Lung microvascular endothelial cell (primary cell): Measurements from ENCODE around the gene HSPG2. TPM values are rescaled to one million over a fixed set of nuclear protein-coding genes. Genes with fewer than 3 reads are reported as not detected.
"Not testable (repeated sequence)": the region's sequence is repeated elsewhere in the genome, so short reads cannot be mapped to it uniquely, and the experiment has no call there.

Source experiments
- DNase-seq, 2 donors: peaks; one replicate each; pipeline versions ENCODE4 v3.0.0 to v3.0.0-alpha.2; 2010; ENCODE audit warnings: low read depth in 2 of 2
- total RNA-seq: library from RNA; depleted of rRNA; stranded (reverse); fragments of >200 nt; gene quantifications from 2 replicates; pipeline ENCODE4 v1.2.1, GENCODE V29; 2014

The HSPG2 gene
- total RNA-seq, 1 donor from 2014 or later: 250 TPM

DNA sequence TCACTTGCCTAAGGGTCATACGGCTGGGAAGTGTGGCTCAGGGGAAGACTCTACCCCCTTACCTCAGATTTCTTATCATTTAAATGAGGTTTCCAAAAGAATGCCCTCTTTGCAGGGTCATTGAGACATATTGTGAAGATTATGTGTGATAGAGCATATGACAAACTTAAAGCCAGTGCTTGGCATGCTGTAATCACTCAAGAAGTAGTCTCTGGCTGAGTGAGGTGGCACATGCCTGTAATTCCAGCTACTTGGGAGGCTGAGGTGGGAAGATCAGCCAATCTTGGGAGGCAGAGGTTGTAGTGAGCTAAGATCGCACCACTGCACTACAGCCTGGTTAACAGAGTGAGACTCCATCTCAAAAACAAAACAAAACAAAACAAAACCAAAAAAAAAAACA, 132.6 kb downstream of the HSPG2 start:
- no peak for DNase-seq

DNA sequence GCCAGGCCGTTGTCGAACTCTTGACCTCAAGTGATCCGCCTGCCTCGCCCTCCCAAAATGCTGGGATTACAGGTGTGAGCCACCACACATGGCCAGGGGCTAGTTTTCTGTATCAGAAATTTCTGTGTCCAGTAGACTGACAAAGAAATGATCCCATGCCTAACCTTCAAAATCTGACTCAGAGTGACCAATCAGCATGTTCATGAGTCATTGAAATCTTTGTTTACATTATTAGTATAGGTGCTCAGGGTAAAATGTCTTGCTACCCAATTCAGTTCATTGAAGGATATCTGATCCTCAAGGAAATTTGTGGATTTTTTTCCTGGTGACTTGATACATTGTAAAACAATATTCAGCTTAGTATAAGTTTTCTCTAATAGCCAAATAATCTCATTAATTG, 136.0 kb downstream of the HSPG2 start:
- DNase-seq: no peak

DNA sequence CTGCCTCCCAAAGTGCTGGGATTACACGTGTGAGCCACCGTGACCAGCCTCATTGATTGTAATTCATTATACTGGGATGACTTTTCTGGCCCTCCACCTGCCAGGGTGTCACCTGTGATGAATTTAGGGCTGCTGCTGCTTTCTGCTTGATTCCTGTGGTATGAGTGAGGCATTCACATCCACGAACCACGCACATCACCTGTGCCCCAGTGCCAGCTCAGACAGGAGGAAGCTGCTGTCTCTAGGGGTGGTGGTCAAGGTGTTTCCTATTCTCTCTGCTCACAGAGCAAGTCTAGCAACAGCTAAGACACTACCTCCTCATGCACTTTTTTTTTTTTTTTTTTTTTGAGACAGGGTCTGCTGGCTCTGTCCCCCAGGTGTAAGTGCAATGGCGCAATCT, 137.4 kb downstream of the HSPG2 start:
- no peak for DNase-seq

DNA sequence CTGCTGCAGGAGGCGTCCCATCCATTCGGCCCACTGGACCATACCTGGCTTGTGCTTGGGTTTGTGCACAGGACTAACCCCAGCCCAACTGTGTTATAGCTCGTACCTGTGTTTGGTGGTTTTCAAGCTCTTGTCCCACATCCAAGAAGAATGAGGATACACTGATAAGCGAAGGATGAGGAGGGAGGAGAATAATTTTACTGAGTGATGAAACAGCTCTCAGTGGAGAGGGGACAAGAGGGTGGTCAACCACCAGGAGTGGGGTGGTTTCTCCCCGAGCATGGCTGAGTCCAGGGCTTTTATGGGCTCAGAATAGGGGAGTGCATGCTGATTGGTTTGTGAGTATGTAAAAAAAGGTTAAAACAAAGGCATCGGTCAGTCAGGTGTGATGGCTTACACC, 142.0 kb downstream of the HSPG2 start:
- DNase-seq: no peak

DNA sequence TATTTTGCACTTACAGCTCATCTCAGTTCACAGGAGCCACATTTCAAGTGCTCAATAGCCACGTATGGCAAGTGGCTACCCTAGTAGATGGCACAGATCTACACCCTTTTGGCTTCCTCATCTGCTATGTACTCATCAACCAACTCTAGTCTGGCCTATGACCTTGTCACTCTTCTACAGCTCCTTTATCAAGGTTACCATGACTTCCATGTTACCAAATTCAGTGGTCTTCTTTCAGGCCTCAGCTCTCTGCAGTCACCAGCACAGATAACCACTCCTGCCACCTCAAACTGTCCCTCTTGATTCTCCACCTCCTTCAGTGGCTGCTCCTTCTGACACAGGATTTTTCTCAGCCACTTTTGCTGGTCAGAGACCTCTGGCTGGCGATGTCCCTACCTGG, 142.5 kb downstream of the HSPG2 start:
- DNase-seq: no peak

DNA sequence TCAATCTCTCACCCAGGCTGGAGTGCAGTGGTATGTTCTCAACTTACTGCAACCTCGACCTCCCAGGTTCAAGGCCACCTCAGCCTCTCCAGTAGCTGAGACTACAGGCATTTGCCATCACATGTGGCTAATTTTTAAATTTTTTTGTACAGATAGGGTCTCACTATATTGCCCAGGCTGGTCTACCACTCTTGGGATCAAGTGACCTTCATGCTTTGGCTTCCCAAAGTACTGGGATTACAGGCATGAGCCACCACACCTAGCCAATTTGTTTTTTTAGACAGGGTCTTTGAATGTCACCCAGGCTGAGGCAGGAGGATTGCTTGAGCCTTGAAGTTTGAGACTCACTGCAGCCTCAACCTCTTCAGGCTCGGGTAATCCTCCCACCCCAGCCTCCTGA, 144.0 kb downstream of the HSPG2 start:
- no peak for DNase-seq

DNA sequence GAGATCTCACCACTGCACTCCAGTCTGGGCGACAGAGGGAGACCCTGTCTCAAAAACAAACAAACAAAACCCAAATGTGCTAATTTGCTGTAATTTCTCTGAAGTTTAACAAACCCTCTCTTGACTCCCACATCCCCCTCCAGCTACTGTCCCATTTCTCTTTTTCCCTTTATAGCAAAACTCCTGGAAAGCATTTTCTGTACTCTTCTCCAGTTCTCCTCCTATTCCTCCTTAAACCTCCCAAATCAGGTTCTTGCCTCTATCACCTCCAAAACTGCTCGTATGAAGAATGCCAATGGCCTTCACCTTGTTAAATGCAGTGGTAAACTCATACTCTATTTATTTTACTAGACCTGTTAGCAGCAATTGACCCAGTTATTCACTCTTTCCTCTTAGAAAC, 150.5 kb downstream of the HSPG2 start:
- no peak for DNase-seq

DNA sequence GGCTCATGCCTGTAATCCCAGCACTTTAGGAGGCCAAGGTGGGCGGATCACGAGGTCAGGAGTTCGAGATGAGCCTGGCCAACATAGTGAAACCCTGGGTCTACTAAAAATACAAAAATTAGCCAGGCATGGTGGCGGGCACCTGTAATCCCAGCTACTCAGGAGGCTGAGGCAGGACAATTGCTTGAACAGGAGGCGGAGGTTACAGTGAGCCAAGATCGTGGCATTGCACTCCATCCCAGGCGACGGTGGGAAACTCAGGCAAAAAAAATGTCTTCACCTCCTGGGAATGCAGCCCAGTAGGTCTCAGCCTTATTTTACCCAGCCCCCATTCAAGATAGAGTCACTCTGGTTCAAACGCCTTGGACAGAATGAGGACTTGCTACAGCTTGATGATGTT, 151.3 kb downstream of the HSPG2 start:
- not testable (repeated sequence) for DNase-seq

DNA sequence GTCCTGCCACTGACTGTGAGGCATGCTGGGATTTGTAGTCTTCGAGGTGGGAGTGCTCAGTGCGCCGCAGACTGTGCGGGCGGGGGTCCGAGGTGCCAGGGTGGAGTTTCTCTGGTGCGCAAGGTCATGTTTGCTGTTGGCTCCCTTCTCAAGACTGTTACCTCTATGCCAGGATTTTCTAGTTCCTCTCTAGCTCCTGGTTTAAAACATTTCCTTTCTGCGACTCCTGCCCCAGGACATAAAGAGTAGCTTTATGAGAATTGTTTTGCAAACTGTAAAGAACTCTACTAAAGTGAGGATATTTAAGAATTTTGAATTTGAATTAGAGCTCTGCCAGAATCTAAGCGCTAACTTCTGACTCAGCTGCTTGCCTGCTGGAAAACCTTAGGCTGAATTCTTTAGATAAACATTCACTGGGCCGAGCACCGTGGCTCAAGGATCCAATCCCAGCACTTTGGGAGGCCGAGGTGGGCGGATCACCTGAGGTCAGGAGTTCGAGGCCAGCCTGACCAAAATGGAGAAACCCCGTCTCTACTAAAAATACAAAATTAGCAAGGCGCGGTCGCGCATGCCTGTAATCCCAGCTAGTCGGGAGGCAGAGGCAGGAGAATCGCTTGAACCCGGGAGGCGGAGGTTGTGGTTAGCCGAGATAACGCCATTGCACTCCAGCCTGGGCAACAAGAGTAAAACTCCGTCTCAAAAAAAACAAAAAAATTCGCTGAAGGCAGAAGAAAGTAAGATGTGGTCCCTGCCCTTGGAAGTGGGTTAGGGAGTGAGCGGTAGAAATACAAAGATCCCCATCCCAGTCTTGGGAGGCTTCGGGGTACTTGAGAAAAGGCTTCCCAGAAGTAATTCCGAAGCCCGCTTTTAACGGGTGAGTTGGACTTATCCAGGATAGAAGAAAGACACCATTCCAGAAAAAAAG, 153.2 kb downstream of the HSPG2 start:
- DNase-seq: peak in 1 of 2 donors; percentile 27

DNA sequence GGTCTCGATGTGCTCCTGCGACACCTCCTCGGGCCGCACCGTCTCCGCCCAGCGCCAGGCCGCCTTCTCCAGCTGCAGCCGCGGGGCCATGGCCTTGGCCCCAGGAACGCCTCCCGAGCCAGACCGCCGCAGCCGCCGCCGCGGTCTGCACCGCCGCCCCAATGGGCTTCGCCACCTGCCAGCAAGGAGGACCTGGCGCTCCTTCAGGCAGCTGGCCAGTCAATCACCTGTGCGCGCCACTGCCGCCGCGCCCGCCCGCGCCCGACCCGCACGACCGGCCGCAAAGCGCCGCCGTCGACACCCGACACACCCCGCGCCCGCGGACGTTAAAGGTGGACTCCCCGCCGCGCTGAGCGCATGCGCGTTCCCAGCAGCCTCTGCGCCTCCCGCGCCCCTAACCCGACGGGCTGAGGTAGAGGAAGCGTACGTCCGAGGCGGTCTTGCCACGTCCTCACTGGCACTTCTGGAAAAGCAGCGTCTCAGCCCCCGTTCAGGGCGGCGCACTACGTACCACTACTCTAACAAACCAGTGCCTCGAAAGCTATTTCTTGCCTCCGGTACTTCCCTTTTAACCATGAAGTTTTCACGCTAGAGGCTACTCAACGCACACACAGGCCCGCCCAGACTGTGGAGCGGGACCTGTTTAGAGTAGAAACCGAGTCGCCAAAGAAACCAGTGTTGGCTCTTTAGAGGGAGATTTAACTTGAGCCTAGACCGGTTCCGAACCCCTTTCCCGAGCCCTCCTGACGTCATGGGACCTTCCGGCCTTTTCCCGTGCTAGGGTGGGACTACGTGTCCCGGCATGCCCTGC, 154.0 kb downstream of the HSPG2 start, which contains the start of gene USP48:
Gene USP48, minus strand, starts transcription at position 282 of the 811 bp plus-strand sequence. Its CDS starts 192 bp downstream, at position 90.
- DNase-seq: peak; percentile 96 to 97

DNA sequence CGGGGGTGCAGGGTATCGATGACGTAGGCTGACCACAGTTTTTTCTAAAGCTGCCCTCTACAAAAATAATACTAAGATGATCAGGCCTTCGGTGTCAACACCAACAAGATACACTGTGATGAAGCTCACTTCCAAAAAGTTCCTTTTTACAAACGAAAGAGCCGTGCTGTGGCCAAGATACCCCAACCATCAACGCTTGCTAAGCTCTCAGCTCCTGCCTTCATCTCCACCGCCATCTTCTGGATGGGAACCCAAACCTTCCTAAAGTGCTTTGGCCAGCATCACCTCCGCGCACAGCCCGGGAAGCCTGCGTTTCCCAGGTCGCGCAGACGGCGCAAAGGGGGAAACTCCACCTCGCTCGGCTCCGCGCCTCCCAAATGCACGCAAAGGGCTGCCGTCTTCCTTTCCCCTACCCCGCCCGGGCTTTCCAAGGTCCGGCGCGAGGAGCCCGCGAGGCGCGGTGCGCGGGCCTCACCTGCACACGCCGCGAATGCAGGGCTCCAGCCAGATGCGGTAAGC, 154.7 kb downstream of the HSPG2 start:
- peak; percentile 81 to 83 for DNase-seq

DNA sequence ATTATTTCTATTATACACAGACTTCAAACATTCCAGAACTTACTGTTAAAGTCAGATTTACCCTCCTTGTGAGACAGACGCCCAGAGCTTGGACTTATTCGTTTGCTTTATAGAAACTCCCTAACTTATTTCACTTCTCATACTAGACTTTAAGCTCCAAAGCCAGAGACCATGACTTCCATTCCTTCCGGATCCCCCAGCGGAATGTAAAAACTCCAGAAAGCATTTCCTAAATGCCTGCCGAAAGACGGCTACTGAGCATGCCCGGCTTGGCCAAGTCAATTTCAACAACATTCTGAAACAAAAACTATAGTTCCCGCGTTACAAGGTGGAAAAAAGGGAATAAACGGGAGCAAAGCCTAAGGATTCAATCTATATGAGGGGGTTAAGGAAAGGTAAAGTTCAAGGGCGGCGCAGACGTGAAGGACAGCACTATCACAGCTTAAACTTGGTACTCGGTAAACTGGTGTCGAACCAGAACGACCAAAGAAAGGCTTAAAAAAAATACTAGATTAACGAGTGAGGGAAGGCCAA, 155.2 kb downstream of the HSPG2 start:
- peak; percentile 73 to 82 for DNase-seq

DNA sequence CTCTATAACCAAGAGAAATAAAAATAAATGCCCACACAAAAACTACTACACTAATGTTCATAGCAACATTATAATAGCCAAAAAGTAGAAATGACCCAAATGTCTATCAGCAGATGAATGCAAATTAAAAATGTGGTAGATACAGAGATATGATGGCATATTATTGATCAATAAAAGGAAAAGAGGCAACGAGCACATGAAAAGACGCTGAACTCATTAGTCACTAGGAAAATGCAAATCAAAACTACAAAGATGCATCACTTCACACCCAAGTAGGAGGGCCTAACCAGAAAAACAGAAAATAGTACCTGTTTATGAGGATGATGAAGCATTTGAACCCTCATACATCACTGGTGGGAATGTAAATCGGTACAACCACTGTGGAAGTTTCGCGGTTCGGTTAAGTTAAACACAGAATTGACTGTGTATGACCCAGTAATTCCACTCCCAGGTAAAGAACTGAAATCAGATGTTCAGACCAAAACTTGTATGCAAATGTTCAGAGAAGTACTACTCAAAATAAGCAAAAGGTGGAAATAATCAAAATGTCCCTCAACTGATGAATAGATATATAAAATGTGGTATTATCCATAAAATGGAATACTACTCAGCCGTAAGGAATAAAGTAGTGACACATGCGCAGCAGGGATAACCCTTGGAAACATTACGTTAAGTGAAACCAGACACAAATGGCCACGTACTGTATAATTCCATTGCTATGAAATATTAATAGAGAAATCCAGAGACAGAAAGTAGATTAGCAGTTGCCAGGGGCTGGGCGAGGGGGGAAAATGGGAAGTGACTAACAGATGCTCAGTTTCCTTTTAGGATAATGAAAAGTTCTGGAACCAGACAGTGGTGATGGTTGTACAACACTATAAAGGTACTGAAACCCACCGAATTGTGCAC, 157.2 kb downstream of the HSPG2 start:
- peak; percentile 91 to 94 for DNase-seq

DNA sequence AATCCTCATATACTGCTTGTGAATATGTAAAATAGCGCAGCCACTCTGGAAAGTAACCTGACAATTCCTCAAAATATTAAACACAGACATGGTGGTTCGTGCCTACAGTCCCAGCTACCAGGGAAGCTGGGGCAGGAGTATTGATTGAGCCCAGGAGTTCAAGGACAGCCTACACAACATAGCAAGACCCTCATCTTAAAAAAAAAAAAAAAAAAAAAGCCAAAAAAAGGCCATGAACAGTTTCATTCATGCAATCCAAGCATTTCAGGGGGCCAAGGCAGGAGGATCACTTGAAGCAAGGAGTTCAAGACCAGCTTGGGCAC, 158.7 kb downstream of the HSPG2 start:
- DNase-seq: no peak

DNA sequence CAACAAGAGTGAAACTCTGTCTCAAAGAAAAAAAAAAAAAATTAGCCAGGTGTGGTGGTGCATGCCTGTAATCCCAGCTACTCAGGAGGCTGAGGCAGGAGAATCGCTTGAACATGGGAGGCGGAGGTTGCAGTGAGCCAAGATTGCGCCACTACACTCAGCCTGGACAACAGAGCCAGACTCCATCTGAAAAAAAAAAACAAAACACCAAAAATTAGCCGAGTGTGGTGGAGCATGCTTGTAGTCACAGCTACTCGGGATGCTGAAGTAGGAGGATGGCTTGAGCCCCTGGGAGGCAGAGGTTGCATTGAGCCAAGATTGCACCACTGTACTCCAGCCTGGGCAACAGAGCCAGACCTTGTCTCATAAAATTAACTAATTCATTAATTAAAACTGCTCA, 160.2 kb downstream of the HSPG2 start:
- not testable (repeated sequence) for DNase-seq

DNA sequence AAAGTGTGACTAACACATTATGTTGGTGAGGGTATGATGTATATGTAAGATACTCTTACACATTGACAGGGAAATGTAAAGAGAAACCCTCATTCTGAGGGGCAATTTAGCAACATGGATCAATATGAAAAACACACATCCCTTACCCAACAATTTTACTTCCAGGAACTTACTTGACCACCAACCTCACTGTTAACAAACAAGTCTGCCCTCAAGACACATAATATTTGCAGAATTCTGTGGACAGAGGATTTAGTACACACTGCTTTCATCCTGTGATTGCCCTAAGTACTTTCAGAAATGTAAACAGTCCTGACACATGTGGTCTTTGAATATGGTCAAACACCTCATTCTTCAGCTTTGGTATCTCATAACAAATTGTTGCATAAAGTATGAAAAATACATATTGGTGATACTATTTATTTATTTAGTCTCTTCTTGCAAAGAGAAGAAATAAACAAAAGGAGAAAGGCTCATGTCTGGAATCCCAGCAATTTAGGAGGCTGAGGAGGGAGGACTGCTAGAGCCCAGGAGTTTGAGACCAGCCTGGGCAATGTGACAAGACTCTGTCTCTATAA, 161.0 kb downstream of the HSPG2 start:
- DNase-seq: no peak

DNA sequence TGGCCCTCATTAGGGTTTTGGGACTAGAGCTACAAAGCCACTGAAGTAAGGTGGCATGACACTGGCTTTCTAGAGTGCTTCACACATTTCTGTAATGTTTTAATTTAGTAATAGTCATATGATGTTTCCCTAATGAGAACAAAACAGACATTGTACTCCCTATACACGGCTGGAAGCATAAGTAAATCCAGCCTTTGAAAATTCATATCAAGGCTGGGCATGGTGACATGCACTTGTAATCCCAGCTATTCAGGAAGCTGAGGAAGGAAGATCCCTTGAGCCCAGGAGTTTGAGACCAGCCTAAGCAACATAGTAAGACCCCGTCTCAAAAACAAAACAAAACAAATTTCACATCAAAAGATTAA, 161.6 kb downstream of the HSPG2 start:
- DNase-seq: peak; percentile 14 to 28

DNA sequence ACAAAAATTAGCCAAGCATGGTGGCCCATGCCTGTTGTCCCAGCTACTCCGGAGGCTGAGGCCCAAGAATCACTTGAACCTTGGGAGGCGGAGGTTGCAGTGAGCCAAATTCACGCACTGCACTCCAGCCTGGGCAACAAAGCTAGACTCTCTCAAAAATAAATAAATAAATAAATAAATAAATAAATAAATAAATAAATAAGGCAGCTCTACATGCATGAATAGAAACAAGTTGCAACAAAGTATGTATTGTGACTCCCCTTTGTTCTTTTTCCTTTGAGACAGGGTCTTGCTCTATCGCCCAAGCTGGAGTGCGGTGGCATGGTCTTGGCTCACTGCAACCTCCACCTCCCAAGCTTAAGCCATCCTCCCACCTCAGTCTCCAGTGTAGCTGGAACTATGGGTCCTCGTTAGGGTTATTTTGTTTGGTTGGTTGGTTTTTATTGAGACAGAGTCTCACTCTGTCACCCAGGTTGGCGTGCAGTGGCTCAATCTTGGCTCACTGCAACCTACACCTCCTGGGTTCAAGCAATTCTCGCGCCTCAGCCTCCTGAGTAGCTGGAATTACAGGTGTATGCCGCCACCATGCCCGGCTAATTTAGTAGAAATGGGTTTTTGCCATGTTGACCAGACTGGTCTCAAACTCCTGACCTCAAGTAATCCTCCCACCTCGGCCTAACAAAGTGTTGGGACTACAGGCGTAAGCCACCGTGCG, 162.1 kb downstream of the HSPG2 start:
- no peak for DNase-seq

DNA sequence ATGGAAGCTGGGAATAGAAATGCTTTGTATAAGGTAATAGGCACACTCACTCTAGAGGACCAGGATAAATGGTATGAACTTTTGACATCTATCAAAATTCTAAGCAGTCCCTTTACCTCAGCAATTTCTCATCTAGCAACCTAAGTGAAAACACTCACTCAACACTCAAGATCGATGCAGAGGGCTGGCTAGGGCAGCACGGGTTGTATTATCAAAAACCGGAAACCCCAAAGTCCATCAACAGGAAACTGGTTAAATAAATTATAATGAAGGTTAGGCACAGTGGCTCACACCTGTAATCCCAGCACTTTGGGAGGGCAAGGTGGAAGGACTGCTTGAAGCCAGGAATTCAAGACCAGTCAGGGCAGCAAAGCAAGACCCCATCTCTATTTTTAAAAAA, 163.5 kb downstream of the HSPG2 start:
- peak; percentile 55 to 63 for DNase-seq
